Epidermal melanocyte (primary cell): ENCODE results near the gene LUC7L3.

Experiments used
- DNase-seq: peaks from one replicate; pipeline ENCODE4 v3.0.0; 2011; ENCODE audit warnings: low spot score; ENCODE audit not compliant: insufficient read length

The LUC7L3 gene

DNA sequence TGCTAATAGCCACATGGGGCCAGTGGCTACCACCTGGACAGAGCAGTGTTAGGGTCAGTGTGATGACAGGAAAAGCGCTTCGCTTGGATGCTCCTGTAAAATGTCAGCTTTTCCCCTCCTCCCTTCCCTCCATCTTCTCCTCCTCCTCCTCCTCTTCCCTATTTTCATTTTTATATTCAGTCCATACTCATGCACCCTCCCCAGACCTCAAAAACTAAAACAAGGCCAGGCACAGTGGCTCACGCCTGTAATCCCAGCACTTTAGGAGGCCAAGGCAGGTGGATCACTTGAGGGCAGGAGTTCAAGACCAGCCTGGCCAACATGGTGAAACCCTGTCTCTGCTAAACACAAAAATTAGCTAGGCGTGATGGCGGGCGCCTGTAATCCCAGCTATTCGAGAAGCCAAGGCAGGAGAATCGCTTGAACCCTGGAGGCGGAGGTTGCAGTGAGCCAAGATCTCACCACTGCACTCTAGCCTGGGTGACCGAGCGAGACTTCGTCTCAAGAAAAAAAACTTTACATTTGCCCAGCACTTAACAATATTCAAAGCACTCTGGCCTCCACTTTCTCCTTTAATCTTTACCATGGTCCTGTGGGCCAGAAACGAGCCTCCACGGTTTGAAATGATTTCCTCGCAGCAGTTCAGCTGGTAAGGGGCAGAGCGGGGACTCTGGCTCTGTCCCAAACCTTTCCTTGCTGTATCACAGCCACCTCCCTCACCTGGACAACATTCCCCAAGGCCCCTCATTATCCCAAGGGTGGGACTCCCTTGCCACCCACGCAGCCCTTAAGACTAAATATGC is 33.5 kb upstream of the LUC7L3 start:
- no peak for DNase-seq

DNA sequence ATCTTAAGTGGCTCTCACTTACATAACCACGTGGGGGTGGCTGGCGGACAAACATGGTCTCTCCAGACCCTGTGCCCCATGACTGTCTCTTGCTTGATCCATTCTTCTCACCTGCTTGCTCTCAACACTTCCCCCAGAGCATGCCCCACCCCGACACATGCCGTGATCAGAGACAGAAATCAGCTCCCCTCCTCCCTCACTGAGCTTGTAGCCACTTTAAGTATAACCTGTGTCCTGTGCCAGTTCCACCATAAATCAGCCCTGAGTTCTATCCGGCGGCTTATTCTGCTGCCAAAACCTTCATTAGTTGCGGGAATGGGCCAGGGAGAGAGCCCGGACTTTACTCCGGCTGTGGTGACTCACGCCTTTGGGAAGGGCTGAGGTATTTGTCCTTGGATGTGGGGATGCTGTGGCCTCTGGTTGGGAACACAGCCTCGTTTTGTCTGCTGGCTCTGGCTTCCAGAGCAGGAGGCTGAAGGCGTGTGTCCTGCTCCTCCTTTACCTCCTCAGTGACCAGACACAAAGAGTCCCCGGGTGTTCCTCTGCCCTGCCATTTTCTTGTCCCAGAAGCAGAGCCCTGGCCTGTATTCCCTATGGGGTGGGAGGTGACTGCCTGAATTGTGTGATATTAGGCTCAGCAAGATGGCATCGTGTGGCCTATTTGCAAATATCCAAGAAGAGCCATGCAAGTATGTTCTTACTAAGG is 32.8 kb upstream of the LUC7L3 start:
- no peak for DNase-seq

- no peak for DNase-seq
Observed at GRCh38 chr17:50687200-50688066, 32.0 kb upstream of the LUC7L3 start.

DNA sequence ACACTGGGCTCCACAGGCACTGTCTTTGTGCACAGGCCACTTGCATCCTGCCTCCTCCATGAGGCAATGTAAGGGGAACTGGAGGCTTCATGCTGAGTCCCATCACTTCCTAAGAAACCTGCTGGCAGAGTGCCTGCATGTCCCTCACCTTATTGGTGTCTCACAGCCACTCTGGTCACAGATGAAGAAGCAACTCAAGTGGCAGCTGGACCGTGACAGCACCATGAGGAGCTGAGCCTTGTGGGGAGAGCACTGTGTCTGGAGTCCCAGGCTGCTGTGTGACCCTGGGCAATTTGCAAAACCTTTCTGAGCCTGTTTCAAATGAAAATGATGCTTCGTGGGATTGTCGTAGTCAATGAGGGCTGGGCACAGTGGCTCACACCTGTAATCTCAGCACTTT is 31.2 kb upstream of the LUC7L3 start:
- no peak for DNase-seq

- DNase-seq: no peak
Observed at GRCh38 chr17:50689251-50689650, 30.2 kb upstream of the LUC7L3 start.

- DNase-seq: no peak
Observed at GRCh38 chr17:50689956-50690886, 29.2 kb upstream of the LUC7L3 start.

GRCh38 chr17:50690887-50691549 is 28.4 kb upstream of the LUC7L3 start:
- no peak for DNase-seq

- DNase-seq: no peak
Observed at GRCh38 chr17:50691550-50692447, 27.6 kb upstream of the LUC7L3 start.

GRCh38 chr17:50692448-50693035 is 26.9 kb upstream of the LUC7L3 start:
- no peak for DNase-seq

DNA sequence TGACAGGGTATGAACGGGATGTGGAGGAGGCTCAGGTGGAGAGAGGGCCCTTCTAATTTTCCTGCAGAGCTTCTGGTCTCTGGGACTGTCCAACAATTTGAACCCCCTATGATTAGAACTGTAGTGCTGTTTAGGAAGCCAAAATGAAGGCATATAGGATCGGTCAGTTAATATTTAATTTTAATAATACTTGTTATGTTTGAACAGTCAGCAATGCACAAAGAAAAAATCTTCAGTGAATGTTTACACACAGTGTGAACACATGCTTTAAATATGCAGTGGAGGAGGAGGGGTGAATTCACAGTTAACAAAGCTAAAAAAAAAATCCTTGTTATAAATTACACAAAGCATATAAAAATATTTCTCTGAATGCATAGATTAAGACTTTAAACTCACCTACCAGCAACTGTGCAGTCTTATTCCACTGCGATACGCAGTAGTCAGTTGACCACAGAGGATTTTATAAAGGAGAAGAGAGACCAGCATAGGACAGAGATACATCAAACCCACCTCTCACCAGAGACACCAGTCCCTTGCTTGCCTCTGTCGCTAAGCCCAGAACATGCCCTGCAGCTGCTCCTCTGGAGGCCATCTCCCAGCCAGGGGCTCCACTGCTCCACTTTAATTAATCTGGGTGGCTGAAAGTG is 26.2 kb upstream of the LUC7L3 start:
- DNase-seq: no peak

- no peak for DNase-seq
Observed at GRCh38 chr17:50696365-50696879, 23.0 kb upstream of the LUC7L3 start.

GRCh38 chr17:50697062-50697461 is 22.3 kb upstream of the LUC7L3 start:
- DNase-seq: no peak

DNA sequence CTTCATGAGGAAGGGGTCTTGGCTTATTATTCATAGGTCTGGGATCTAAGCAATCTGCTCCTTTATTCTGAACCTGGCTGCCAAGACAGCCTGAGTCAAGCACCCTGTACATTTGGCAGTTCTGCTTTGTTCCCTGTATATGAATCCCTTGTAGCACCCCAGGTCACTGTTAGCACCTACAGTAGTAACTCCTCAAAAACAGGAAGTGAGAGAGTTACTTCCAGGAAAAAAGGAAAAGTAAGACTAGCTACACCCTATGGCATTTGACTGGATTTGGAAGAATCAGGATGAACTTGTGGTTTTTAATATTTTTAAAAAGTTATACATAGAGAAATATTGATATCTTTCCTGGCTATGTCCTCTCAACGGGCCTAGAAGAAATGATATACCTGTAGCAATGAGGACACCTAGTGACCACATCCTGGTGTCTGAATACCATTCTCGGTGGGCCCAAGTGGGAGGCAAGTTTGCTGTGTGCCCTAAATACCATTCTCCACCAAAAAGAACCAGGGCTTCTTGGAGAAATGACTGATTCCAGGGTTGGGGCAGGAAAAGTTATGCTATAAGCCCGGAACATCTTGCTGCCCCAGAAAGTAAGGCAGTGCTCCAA is 21.6 kb upstream of the LUC7L3 start:
- no peak for DNase-seq

DNA sequence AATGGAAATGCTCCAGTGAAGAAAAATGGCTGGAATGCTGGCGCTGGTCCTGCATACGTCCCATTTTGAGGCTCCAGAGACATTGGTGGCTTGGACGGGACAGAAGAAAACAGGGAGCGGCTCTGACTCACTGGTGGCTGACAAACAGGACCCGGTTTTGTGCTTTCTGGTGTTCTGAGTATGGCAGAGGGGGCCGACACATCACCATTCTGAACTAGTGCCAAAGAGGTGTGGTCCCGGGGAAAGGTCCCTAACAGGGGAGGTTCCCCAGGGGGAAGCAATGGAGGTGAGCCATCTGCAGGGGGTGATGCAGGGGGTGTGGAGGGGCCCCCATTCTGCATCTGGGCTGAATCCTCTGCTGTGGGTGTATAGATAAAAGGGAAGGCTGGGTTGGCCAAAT is 20.0 kb upstream of the LUC7L3 start:
- DNase-seq: no peak

- DNase-seq: no peak
Observed at GRCh38 chr17:50703162-50703561, 16.2 kb upstream of the LUC7L3 start.

DNA sequence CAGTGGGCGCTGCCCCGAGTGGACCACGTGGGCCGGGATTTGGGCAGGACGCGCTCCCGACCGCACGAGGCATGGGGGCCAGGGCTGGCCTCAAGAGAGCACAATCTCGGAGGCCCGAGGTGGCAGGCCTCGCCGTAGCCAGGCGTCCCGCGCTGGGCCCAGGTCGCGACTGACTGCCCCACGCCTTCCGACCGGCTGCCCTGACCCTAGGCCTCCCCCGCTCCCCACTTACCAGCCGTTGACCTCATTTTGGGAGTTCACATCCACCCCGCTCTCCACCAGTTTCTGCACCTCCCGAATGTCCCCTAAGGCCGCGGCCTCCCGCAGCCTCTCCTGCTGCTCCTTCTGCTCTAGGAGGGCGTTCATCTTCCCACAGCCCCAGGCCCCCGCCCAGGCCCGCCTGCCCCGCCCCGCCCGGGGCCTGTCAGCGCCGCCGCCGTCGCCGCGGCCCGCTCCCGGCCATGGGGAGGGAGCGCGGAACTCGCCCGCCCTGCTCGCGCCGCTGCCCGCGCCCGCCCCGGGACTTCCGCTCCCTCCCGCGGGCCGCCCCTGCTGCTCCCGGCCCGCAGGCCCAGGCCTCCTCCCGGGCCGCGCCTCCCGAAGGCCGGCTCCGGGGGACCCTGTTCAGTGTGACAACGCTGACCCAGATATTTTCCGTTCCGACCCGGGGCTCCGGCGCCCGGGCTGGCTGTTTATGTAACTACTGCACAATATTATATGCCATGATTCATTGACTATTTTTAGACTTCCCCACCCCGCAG is 11.9 kb upstream of the LUC7L3 start, which contains the start of gene ANKRD40:
ANKRD40 (minus strand) TSS at position 626 of the 761 bp plus-strand sequence; CDS start at position 366, 260 bp downstream.
- peak; percentile 84 for DNase-seq
